Effector memory CD4-positive, alpha-beta T cell (primary cell): Measurements from ENCODE around the gene CDH4.

Experiments
- DNase-seq, 3 donors: peaks; one replicate each; pipeline ENCODE4 v3.0.0-alpha.2; 2020
- H3K27ac ChIP-seq: 2 replicates; pipeline ENCODE4 v1.7.0; 2013; ENCODE audit warnings: mild to moderate bottlenecking, low read length, moderate library complexity; ENCODE audit not compliant: insufficient read depth, poor library complexity, severe bottlenecking
- H3K27me3 ChIP-seq: replicated peaks from 2 replicates; pipeline ENCODE4 v1.7.0; 2013; ENCODE audit warnings: mild to moderate bottlenecking, low read length; ENCODE audit not compliant: insufficient read depth, control insufficient read depth, poor library complexity, severe bottlenecking
- H3K36me3 ChIP-seq: 2 replicates; pipeline ENCODE4 v1.7.0; 2013; ENCODE audit warnings: mild to moderate bottlenecking, low read length, moderate library complexity; ENCODE audit not compliant: control insufficient read depth, insufficient read depth
- H3K4me1 ChIP-seq: 2 replicates; pipeline ENCODE4 v1.7.0; 2013; ENCODE audit warnings: low read length, mild to moderate bottlenecking; ENCODE audit not compliant: control insufficient read depth, insufficient read depth, poor library complexity, severe bottlenecking
- H3K4me3 ChIP-seq: 2 replicates; pipeline ENCODE4 v1.7.0; 2013; ENCODE audit warnings: low read length, low read depth, mild to moderate bottlenecking; ENCODE audit not compliant: insufficient read depth, poor library complexity, severe bottlenecking
- H3K9me3 ChIP-seq: 2 replicates; pipeline ENCODE4 v1.7.0; 2013; ENCODE audit warnings: mild to moderate bottlenecking, low read length, moderate library complexity; ENCODE audit not compliant: control insufficient read depth

The CDH4 gene

GRCh38 chr20:61279621-61280150 lies 27.6 kb downstream of the CDH4 start:
- Histone ChIP-seq H3K27ac (no peak overlapping the region), H3K27me3 (no peaks in the 10 kb centered on the region), H3K9me3 (no peaks in the 10 kb centered on the region), H3K36me3 (no peaks in the 10 kb centered on the region), H3K4me1 (no peaks in the 10 kb centered on the region), H3K4me3 (no peak overlapping the region)
- no peak for DNase-seq

GRCh38 chr20:61280217-61280980 lies 28.3 kb downstream of the CDH4 start:
- Histone ChIP-seq H3K9me3 (no peaks in the 10 kb centered on the region), H3K4me3 (no peak overlapping the region), H3K27ac (no peak overlapping the region), H3K36me3 (no peaks in the 10 kb centered on the region), H3K4me1 (no peaks in the 10 kb centered on the region), H3K27me3 (no peaks in the 10 kb centered on the region)
- DNase-seq, result no peak

- Histone ChIP-seq H3K27ac (no peak overlapping the region), H3K4me1 (no peaks in the 10 kb centered on the region), H3K9me3 (no peaks in the 10 kb centered on the region), H3K4me3 (no peak overlapping the region), H3K36me3 (no peaks in the 10 kb centered on the region), H3K27me3 (no peaks in the 10 kb centered on the region)
- DNase-seq, result no peak
Measured at GRCh38 chr20:61281286-61281795, 29.3 kb downstream of the CDH4 start.

GRCh38 chr20:61284752-61285151 lies 32.7 kb downstream of the CDH4 start:
- Histone ChIP-seq H3K9me3 (no peaks in the 10 kb centered on the region), H3K27me3 (no peaks in the 10 kb centered on the region), H3K4me3 (no peak overlapping the region), H3K27ac (no peak overlapping the region), H3K4me1 (no peaks in the 10 kb centered on the region), H3K36me3 (no peaks in the 10 kb centered on the region)
- no peak for DNase-seq

- no peak for DNase-seq
- Histone ChIP-seq H3K4me1 (no peaks in the 10 kb centered on the region), H3K36me3 (no peaks in the 10 kb centered on the region), H3K4me3 (no peak overlapping the region), H3K9me3 (no peaks in the 10 kb centered on the region), H3K27me3 (no peaks in the 10 kb centered on the region), H3K27ac (no peak overlapping the region)
Measured at GRCh38 chr20:61285152-61285645, 33.1 kb downstream of the CDH4 start.

GRCh38 chr20:61285691-61286090 lies 33.6 kb downstream of the CDH4 start:
- Histone ChIP-seq H3K36me3 (no peaks in the 10 kb centered on the region), H3K9me3 (no peaks in the 10 kb centered on the region), H3K4me1 (no peaks in the 10 kb centered on the region), H3K27ac (no peak overlapping the region), H3K27me3 (no peaks in the 10 kb centered on the region), H3K4me3 (no peak overlapping the region)
- DNase-seq, result no peak

- H3K27me3 ChIP-seq, result no peaks in the 10 kb centered on the region
- H3K4me1 ChIP-seq, result no peaks in the 10 kb centered on the region
- no peaks in the 10 kb centered on the region for H3K9me3 ChIP-seq
- no peak for DNase-seq
- no peaks in the 10 kb centered on the region for H3K36me3 ChIP-seq
- no peak overlapping the region for H3K27ac ChIP-seq
- no peak overlapping the region for H3K4me3 ChIP-seq
Measured at GRCh38 chr20:61287583-61288275, 35.7 kb downstream of the CDH4 start.

GRCh38 chr20:61288331-61288784 lies 36.3 kb downstream of the CDH4 start:
- no peaks in the 10 kb centered on the region for H3K36me3 ChIP-seq
- no peaks in the 10 kb centered on the region for H3K9me3 ChIP-seq
- no peak for DNase-seq

GRCh38 chr20:61289166-61289565 lies 37.1 kb downstream of the CDH4 start:
- DNase-seq, result no peak
- H3K4me1 ChIP-seq, result no peaks in the 10 kb centered on the region
- H3K4me3 ChIP-seq, result no peak overlapping the region
- H3K27me3 ChIP-seq, result no peaks in the 10 kb centered on the region
- no peaks in the 10 kb centered on the region for H3K36me3 ChIP-seq
- H3K9me3 ChIP-seq, result no peaks in the 10 kb centered on the region
- no peak overlapping the region for H3K27ac ChIP-seq

More at GRCh38 chr20:61288331-61288784, 36.3 kb downstream of the CDH4 start:
- Histone ChIP-seq H3K4me3 (no peak overlapping the region), H3K27ac (no peak overlapping the region), H3K4me1 (no peaks in the 10 kb centered on the region), H3K27me3 (no peaks in the 10 kb centered on the region)

- H3K27ac ChIP-seq, result no peak overlapping the region
- no peaks in the 10 kb centered on the region for H3K4me1 ChIP-seq
- no peaks in the 10 kb centered on the region for H3K27me3 ChIP-seq
- H3K36me3 ChIP-seq, result no peaks in the 10 kb centered on the region
- H3K4me3 ChIP-seq, result no peak overlapping the region
- no peak for DNase-seq
- H3K9me3 ChIP-seq, result no peaks in the 10 kb centered on the region
Measured at GRCh38 chr20:61290721-61291120, 38.7 kb downstream of the CDH4 start.
